ENCODE data around the gene GLS2.
A peak's percentile ranks its signal among the peaks of the same experiment; 100 is the strongest.

The GLS2 gene

GRCh38 chr12:56431850-56432249, 56.1 kb downstream of the GLS2 start:
- Histone ChIP-seq H3K4ac (ENCODE audit: low read depth in 1 of 2, low read length in 2 of 2) (no peak overlapping the region), H3K27me3 (ENCODE audit: control insufficient read depth in 1 of 2, insufficient read depth in 1 of 2, low read length in 2 of 2) (no peaks in the 10 kb centered on the region), H2BK15ac (ENCODE audit: low read depth, poor library complexity, severe bottlenecking) (no peak overlapping the region), H3K79me1 (replicated peaks; ENCODE audit: low read length, poor library complexity, severe bottlenecking) (peaks cover 12% of the 10 kb centered on the region), H2BK120ac (ENCODE audit: low read depth, low read length) (no peak overlapping the region), H2BK5ac (ENCODE audit: low read depth, low read length, poor library complexity, severe bottlenecking) (no peak overlapping the region), H3K9me3 (ENCODE audit: control insufficient read depth, low read length) (no peaks in the 10 kb centered on the region), H2BK12ac (ENCODE audit: low read length in 2 of 2) (no peak overlapping the region), H4K8ac (ENCODE audit: low read length) (no peak overlapping the region), H2AK5ac (ENCODE audit: low read length, severe bottlenecking) (no peak overlapping the region), H3K36me3 (ENCODE audit: control insufficient read depth in 1 of 2, insufficient read depth in 2 of 2, low read depth in 1 of 2, low read length in 2 of 2) (peaks cover 22 to 25% of the 10 kb centered on the region in 2 experiments), H3K4me3 (ENCODE audit: insufficient read depth in 1 of 2, low read depth in 1 of 2, low read length in 2 of 2) (no peak overlapping the region), H3K14ac (ENCODE audit: low read length in 2 of 2) (no peak overlapping the region), H4K91ac (ENCODE audit: low read length) (no peak overlapping the region), H3K4me1 (ENCODE audit: control insufficient read depth, insufficient read depth, low read depth, low read length) (no peaks in the 10 kb centered on the region), H3K9ac (ENCODE audit: low read length) (no peak overlapping the region), H3K27ac (ENCODE audit: low read length, poor library complexity, severe bottlenecking) (no peak overlapping the region), H3K4me2 (ENCODE audit: low read length, poor library complexity, severe bottlenecking) (no peak overlapping the region), H3K18ac (ENCODE audit: low read depth in 1 of 2, low read length in 2 of 2) (no peak overlapping the region), H2AFZ (ENCODE audit: low read depth, low read length) (no peak overlapping the region), H3K23ac (ENCODE audit: low read length in 2 of 2) (no peak overlapping the region)
- no CpG with 5 or more reads among the region's 3 CpGs for WGBS
- DNase-seq = peak; percentile 2

- Histone ChIP-seq H3K27me3 (ENCODE audit: control insufficient read depth in 1 of 2, insufficient read depth in 1 of 2, low read length in 2 of 2) (no peaks in the 10 kb centered on the region), H3K23ac (ENCODE audit: low read length in 2 of 2) (no peak overlapping the region), H4K8ac (ENCODE audit: low read length) (no peak overlapping the region), H2BK120ac (ENCODE audit: low read depth, low read length) (no peak overlapping the region), H3K36me3 (ENCODE audit: control insufficient read depth in 1 of 2, insufficient read depth in 2 of 2, low read depth in 1 of 2, low read length in 2 of 2) (peaks cover 22 to 25% of the 10 kb centered on the region in 2 experiments), H3K14ac (ENCODE audit: low read length in 2 of 2) (no peak overlapping the region), H3K4ac (ENCODE audit: low read depth in 1 of 2, low read length in 2 of 2) (no peak overlapping the region), H2AFZ (ENCODE audit: low read depth, low read length) (no peak overlapping the region), H3K4me2 (ENCODE audit: low read length, poor library complexity, severe bottlenecking) (no peak overlapping the region), H2AK5ac (ENCODE audit: low read length, severe bottlenecking) (no peak overlapping the region), H4K91ac (ENCODE audit: low read length) (no peak overlapping the region), H2BK15ac (ENCODE audit: low read depth, poor library complexity, severe bottlenecking) (no peak overlapping the region), H3K18ac (ENCODE audit: low read depth in 1 of 2, low read length in 2 of 2) (no peak overlapping the region), H2BK12ac (ENCODE audit: low read length in 2 of 2) (no peak overlapping the region), H3K9ac (ENCODE audit: low read length) (no peak overlapping the region), H3K27ac (ENCODE audit: low read length, poor library complexity, severe bottlenecking) (no peak overlapping the region), H3K9me3 (ENCODE audit: control insufficient read depth, low read length) (no peaks in the 10 kb centered on the region), H3K4me1 (ENCODE audit: control insufficient read depth, insufficient read depth, low read depth, low read length) (no peaks in the 10 kb centered on the region), H3K4me3 (ENCODE audit: insufficient read depth in 1 of 2, low read depth in 1 of 2, low read length in 2 of 2) (no peak overlapping the region), H2BK5ac (ENCODE audit: low read depth, low read length, poor library complexity, severe bottlenecking) (no peak overlapping the region), H3K79me1 (replicated peaks; ENCODE audit: low read length, poor library complexity, severe bottlenecking) (peaks cover 8% of the 10 kb centered on the region)
- 98% methylated on average over 11 of the region's 11 CpGs for WGBS
- DNase-seq = no peak
Observed at GRCh38 chr12:56431288-56431687, 56.7 kb downstream of the GLS2 start.

- H2BK15ac ChIP-seq (ENCODE audit: low read depth, poor library complexity, severe bottlenecking) = no peak overlapping the region
- H3K27ac ChIP-seq (ENCODE audit: low read length, poor library complexity, severe bottlenecking) = no peak overlapping the region
- no peak overlapping the region for H3K9ac ChIP-seq (ENCODE audit: low read length)
- H4K8ac ChIP-seq (ENCODE audit: low read length) = no peak overlapping the region
- H3K27me3 ChIP-seq (ENCODE audit: control insufficient read depth in 1 of 2, insufficient read depth in 1 of 2, low read length in 2 of 2) = no peaks in the 10 kb centered on the region
- H2AFZ ChIP-seq (ENCODE audit: low read depth, low read length) = no peak overlapping the region
- 40% methylated on average over 2 of the region's 3 CpGs for WGBS
- no peak overlapping the region for H2AK5ac ChIP-seq (ENCODE audit: low read length, severe bottlenecking)
- H3K36me3 ChIP-seq (ENCODE audit: control insufficient read depth in 1 of 2, insufficient read depth in 2 of 2, low read depth in 1 of 2, low read length in 2 of 2) = peaks cover 52 to 54% of the 10 kb centered on the region in 2 experiments
- H3K4me2 ChIP-seq (ENCODE audit: low read length, poor library complexity, severe bottlenecking) = no peak overlapping the region
- no peak overlapping the region for H3K18ac ChIP-seq (ENCODE audit: low read depth in 1 of 2, low read length in 2 of 2)
- no peak overlapping the region for H3K14ac ChIP-seq (ENCODE audit: low read length in 2 of 2)
- H3K4me1 ChIP-seq (ENCODE audit: control insufficient read depth, insufficient read depth, low read depth, low read length) = no peaks in the 10 kb centered on the region
- H2BK120ac ChIP-seq (ENCODE audit: low read depth, low read length) = no peak overlapping the region
- H4K91ac ChIP-seq (ENCODE audit: low read length) = no peak overlapping the region
- H3K4ac ChIP-seq (ENCODE audit: low read depth in 1 of 2, low read length in 2 of 2) = no peak overlapping the region
- no peak overlapping the region for H2BK5ac ChIP-seq (ENCODE audit: low read depth, low read length, poor library complexity, severe bottlenecking)
- no peak overlapping the region for H2BK12ac ChIP-seq (ENCODE audit: low read length in 2 of 2)
- no peak overlapping the region for H3K4me3 ChIP-seq (ENCODE audit: insufficient read depth in 1 of 2, low read depth in 1 of 2, low read length in 2 of 2)
- H3K79me1 ChIP-seq (replicated peaks; ENCODE audit: low read length, poor library complexity, severe bottlenecking) = no peaks in the 10 kb centered on the region
- H3K23ac ChIP-seq (ENCODE audit: low read length in 2 of 2) = no peak overlapping the region
- no peak for DNase-seq
- H3K9me3 ChIP-seq (ENCODE audit: control insufficient read depth, low read length) = no peaks in the 10 kb centered on the region
Observed at GRCh38 chr12:56425940-56426438, 62.0 kb downstream of the GLS2 start.

GRCh38 chr12:56425193-56425592, 62.8 kb downstream of the GLS2 start:
- 100% methylated on average over 1 of the region's 1 CpG for WGBS
- Histone ChIP-seq H3K4ac (ENCODE audit: low read depth in 1 of 2, low read length in 2 of 2) (no peak overlapping the region), H3K9ac (ENCODE audit: low read length) (no peak overlapping the region), H4K91ac (ENCODE audit: low read length) (no peak overlapping the region), H3K4me3 (ENCODE audit: insufficient read depth in 1 of 2, low read depth in 1 of 2, low read length in 2 of 2) (no peak overlapping the region), H3K14ac (ENCODE audit: low read length in 2 of 2) (no peak overlapping the region), H2BK120ac (ENCODE audit: low read depth, low read length) (no peak overlapping the region), H2BK15ac (ENCODE audit: low read depth, poor library complexity, severe bottlenecking) (no peak overlapping the region), H3K27me3 (ENCODE audit: control insufficient read depth in 1 of 2, insufficient read depth in 1 of 2, low read length in 2 of 2) (no peaks in the 10 kb centered on the region), H3K4me1 (ENCODE audit: control insufficient read depth, insufficient read depth, low read depth, low read length) (no peaks in the 10 kb centered on the region), H3K23ac (ENCODE audit: low read length in 2 of 2) (no peak overlapping the region), H3K36me3 (ENCODE audit: control insufficient read depth in 1 of 2, insufficient read depth in 2 of 2, low read depth in 1 of 2, low read length in 2 of 2) (peaks cover 53 to 58% of the 10 kb centered on the region in 2 experiments), H2BK5ac (ENCODE audit: low read depth, low read length, poor library complexity, severe bottlenecking) (no peak overlapping the region), H3K27ac (ENCODE audit: low read length, poor library complexity, severe bottlenecking) (no peak overlapping the region), H2AK5ac (ENCODE audit: low read length, severe bottlenecking) (no peak overlapping the region), H2BK12ac (ENCODE audit: low read length in 2 of 2) (no peak overlapping the region), H3K18ac (ENCODE audit: low read depth in 1 of 2, low read length in 2 of 2) (no peak overlapping the region), H4K8ac (ENCODE audit: low read length) (no peak overlapping the region), H3K4me2 (ENCODE audit: low read length, poor library complexity, severe bottlenecking) (no peak overlapping the region), H2AFZ (ENCODE audit: low read depth, low read length) (no peak overlapping the region), H3K9me3 (ENCODE audit: control insufficient read depth, low read length) (no peaks in the 10 kb centered on the region), H3K79me1 (replicated peaks; ENCODE audit: low read length, poor library complexity, severe bottlenecking) (no peaks in the 10 kb centered on the region)
- DNase-seq = no peak
